Epidermal melanocyte (primary cell): ENCODE measurements around the gene DACH1.

ENCODE experiments used
- DNase-seq: peaks from one replicate; pipeline ENCODE4 v3.0.0; 2011; ENCODE audit warnings: low spot score; ENCODE audit not compliant: insufficient read length

Gene DACH1

DNA sequence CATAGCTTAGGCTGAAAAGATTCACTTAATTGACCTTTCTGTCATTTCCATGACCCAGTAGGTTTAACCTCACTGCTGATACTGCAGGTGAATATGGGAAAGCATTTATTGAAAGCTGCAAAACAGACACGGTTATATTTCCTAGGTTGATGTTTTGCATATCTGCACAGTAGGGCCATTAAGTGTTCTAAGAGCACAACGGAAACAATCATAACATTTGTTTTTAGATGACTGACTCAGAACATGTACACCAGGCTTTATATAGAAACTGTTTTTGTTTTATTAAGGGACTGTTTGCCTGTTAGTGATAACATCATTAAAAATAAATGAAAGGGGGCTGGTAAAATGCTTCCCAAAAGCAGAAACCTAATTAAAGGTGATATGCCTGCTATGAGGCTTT is 367.8 kb downstream of the DACH1 start:
- DNase-seq, result no peak

DNA sequence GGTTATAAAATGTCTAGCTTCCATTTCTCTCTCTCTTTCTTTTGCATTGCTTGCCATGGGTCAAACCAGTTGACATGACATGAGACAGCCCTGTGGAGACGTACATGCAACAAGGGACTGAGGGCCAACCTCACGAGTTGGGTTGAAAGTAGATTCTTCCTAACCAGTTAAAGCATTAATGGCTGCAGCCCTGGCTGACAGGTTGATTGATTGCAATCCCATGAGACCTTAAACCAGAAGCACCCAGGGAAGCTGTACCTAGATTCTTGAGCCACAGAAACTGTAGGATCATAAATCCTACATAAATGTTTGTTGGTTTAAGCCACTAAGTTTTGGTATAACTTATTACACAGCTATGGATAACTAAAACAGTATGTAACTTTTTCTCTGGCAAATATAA is 373.8 kb downstream of the DACH1 start:
- no peak for DNase-seq

DNA sequence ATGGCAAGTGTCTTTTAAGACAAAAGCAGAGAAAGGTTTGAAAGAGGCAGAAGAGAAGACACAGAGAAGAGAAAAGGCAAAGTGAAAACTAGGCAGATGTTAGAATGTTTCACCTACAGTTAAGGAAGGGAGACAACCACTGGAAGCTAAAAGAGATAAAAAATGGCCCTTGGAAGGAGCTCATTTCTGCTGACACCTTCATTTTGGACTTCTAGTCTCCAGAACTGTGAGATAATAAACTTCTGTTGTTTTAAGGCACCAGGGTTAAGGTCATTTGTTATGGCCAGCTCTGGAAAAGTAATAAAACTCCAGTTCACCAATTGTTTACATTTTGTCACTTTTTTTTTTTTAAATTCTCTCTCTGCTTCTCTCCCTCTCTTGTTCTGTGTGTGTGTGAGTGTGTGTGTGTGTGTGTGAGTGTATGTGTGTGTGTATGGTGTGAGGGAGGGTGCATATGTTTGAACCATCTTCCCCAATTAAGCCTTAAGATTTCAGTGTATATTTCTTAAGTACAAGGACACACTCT is 374.6 kb downstream of the DACH1 start:
- DNase-seq, result no peak

DNA sequence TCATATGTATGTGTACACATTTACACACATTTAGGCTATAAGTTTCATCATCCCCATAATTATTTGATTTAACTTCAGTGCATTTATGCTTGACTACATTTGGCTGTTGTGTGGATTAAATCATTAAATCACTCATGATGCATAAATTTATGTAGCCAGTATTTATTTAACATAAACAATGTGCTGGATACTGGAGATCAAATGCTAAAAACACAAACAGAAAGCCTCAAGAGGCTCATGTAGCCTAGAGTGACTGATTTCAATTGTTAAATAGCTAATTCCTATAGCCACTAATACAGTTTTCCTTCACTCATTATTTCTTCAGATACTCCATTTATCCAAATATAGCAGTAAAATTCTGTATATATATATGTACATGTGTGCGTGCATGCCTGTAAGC is 376.0 kb downstream of the DACH1 start:
- no peak for DNase-seq

DNA sequence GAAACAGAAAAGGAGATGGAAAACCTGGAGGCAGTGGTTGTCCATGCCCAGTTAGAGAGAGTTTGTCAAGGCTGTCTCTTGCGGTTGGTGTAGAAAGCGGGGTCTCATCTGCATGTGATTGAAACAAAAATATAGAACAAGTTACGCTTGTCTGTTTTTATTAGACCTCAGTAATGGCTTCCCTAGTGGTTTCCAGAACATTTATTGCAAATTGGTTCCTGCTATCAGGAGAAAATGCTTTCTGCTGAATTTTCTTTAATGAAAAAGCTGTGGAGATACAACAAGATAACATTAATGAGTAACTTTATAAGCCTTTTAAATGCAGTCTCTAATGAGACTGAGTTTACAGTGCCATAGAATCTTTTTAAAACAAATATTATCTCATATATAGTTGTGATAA is 378.0 kb downstream of the DACH1 start:
- no peak for DNase-seq

DNA sequence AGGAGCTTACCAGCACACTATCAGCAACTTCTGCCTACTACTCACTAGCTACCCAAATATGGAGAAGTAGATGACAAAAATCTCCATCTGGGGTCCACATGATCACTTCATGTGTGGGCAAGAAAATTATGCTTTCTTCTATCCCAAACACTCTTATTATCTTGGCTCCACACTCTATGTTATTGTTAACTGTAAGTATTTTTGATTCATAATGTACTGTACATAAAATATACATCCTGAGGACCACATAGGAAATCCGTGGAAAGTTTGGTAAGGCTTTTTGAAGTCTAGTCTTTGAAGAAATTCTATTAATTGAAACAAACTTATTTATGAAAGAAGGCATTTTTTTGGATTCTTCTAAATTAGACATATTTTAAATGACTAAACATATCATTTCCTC is 378.8 kb downstream of the DACH1 start:
- DNase-seq, result no peak

DNA sequence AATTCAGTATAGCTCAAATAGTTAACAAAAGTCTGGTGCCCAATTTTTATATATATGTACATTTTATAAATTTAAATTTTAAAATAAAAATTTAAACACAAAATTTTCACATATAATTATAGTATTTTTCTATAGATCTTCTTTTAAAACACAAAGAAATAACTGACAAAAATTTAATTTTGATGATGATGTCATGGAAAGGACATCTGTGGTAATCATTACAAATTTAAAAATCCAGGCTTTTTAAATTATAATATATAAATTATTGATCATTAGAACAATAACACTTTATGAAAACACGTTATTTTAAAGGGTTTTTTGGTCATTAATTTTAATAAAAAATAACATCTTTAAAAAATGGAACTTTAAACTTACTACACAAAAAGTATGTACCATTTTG is 381.1 kb downstream of the DACH1 start:
- DNase-seq, result no peak

DNA sequence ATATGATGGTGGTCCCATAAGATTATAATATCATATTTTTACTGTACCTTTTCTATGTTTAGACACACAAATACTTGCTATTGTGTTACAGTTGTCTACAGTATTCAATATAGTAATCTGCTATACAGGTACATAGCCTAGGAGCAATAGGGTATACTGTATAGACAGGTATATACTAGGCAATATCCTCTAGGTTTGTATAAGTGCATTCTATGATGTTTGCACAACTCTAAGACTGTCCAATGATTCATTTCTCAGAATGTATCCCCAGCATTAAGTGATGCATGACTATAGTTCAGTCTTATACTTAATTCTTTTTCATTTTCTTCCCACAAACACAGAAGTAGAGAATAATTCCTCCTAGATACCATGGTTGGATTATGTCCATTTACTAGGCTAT is 383.3 kb downstream of the DACH1 start:
- no peak for DNase-seq

DNA sequence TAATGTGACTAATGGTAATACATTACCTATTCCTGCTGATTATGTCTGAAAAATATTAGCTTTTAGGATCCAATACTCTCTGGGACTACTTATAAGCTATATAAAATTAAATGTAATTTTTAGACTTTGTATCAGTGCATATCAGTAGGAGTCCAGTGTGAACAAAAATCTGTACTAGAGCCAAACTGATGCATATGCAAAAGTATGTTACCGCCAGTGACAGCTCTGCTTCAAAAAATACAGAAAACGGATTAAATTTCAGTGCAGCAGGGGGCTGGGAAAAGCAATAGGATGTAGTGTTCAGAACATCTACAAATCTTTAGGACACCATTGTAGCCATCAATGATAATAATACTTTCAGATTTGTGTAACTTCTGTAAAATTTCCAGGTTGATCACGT is 385.5 kb downstream of the DACH1 start:
- DNase-seq, result no peak

DNA sequence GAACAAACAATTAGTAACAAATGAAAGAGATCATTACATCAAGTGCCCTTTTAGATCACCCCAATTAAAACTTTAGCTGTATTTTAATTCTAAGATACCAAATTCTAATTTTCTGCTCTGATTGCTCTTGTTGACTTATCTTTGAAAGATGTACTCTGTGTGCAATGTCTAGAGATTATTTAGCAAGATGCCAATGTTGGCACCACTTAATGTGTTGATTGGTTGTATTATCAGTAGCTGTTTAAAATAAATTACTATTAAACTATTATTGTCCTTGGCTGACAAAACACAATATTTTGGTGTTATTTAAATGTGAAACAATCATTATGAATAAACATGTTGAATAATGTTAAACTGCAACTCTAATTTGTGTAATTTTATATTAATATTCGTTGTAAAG is 386.0 kb downstream of the DACH1 start:
- DNase-seq, result no peak

DNA sequence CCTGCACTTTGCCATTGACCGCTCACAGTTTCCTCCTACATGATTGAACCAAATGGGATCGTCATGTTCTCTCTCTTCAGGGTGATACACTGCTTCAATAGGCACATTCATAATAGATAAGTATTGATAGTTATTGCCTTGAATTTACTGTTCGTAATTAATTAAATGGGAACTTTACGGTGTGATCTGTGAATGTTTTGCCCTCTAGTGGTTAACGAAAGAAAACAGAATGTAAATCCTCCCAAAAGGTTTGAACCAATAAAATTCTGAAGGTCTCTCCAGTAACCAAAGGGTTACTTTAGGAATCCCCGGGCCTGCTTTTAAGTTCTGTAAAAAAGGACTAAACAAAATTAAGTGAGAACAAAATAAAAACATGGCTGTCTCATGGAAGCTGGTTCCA is 389.3 kb downstream of the DACH1 start:
- DNase-seq, result no peak

DNA sequence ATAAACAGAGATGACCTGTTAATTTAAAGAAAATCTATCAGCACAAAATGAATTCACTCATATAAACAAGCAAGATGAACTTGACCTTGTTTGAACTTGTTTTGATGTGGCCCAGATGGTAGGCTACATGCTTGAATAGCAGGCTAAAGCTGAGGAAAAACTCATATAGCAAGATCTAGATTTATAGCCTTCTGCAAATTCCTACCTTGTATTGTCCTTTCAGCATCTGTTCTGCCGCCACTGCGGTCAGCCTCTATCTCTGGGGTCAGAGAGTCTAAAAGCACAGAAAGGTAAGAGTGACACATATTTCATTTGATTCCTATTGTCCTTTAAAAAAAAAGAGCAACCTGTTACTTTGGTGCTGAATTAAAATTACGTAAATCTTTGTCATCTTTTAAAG is 392.1 kb downstream of the DACH1 start:
- DNase-seq, result no peak

DNA sequence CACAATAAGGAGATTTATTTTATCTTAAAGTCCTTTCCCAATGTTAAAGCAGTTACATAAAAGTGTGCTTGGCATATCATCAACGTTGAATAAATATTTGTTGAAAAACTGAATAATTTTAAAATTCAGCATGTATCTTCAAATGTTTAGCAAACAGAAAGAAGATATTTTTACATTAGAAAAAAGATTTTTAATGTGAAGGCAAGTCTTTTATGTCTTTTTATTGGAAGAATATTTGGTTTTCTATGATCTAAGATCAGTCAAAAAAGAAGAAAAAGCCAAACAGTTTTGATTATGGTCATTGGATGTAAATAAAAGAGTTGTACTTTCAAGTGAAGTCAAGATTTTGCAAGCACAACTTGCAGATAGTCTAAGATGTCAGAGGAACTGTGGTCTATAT is 397.4 kb downstream of the DACH1 start:
- no peak for DNase-seq

DNA sequence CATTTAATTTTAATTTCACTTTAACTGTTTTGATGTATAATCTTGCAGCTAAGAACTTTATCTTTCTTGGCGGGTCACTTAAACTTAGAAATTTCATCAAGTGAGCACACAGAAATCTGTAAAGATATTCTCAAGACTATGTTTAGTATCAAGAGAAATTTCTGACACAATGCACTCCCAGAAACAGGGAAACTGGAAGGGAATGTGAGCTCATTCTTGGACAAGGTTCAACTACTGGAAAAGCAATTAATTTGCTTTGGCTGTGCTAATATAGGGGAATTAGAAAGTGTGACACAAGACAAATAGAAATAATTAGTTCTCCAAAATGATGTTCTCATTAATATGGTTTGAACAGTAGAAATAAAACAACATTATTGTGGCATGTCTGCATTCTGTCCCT is 402.3 kb downstream of the DACH1 start:
- DNase-seq, result no peak

DNA sequence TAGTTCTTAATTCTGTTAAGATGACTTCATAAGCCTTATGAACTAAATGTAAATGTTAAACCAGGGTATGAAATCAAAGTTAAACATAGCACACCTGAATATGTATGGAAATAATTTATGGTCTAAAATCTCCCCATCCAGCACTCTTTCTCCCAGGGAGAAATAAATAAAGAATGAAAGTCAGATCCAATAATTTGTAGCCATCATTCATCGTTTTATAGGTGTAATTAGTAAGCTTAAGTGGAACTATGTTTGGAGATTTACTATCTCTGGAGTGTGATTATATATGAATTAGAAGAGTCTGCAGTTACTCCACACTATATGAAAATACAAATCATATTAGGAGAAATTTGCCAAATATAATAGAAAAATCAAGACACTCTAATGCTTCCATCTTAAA is 405.1 kb downstream of the DACH1 start:
- DNase-seq, result no peak

DNA sequence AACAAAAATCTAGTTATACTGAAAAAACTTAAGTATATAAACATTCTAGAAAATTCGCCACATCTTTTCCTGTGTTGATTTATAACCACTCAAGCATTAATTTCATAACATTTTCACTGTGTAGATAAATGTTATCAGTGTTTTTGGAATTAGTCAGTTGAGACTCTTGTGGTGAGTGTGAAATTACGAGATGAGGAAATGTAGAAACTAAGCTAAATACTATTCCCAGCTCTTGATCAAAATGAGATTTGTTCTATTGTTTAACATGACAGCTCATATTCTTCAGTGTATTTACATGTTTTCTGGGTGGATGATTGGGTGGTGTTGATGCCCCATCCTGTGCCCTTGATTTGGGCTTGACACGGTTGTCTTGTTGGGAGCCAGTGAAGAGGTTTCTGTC is 406.8 kb downstream of the DACH1 start:
- DNase-seq, result no peak

DNA sequence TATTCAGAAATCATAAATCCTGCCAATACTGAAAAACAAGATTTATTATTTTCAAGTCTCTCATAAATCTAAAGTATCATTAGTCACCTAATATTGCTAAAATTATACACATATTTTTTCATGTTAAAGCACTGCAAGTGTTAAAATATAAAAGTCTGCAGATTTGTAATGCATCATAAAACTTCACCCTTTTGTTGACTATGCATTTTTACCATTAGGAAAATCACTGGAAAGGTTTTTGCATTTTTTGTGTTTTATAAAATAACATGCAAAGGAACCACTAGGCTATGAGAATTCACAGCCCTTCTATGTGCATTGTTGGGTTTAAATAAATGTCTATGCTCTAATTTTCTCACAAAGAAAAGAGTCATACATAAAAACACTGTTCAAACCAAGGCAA is 407.3 kb downstream of the DACH1 start:
- no peak for DNase-seq

DNA sequence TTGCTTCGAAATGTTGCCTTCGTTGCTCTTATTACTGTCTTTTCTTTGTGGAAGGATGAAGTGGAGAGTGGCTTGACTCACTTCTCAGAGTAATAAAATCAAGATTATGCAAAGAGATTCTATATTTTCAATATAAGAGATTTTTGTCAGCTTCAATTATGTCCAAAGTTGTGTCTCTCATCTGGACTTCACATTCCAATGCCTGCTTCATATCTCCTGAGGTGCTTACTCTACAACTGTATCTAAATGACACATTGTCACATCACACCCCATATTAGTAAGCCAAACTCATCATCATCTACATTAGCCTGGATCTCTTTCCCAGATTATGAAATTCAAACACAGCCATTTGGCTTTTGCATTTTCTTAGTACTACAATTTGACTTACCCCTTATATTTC is 409.4 kb downstream of the DACH1 start:
- DNase-seq, result no peak

DNA sequence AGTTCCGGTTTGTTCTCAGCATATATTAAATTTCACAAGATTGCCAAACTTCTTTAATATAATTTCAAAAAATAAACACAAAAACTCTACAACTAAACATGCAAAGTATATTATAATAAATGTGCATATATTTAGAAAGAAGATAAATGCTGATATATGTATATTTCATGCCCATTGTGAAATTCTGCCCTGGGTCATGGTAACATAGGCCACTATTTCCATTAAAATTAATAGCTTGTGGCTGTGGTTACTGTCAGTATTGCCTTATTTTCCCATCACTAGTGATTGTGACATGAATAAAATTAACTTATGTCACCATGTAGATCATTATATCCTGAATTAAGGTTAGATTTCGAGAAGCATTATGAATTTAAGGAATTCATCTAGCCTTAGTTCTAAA is 410.9 kb downstream of the DACH1 start:
- no peak for DNase-seq

DNA sequence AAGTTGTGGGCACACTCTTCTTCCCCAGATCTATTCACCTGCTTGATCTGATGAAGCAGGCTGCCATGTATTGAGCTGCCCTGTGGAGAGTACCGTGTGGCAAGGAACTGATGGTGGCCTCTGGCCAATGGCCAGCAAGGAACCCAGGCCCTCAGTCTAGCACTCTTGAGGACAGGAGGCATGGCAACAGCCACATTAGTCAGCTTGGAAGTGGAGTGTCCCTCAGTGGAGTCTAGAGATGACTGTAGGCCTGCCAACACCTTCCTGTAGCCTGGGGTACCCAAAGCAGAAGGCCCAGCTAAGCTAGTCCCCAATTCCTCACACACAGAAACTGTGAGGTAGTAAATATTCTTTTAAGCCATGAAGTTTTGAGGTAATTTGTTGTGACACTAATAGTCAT is 412.5 kb downstream of the DACH1 start:
- DNase-seq, result no peak

DNA sequence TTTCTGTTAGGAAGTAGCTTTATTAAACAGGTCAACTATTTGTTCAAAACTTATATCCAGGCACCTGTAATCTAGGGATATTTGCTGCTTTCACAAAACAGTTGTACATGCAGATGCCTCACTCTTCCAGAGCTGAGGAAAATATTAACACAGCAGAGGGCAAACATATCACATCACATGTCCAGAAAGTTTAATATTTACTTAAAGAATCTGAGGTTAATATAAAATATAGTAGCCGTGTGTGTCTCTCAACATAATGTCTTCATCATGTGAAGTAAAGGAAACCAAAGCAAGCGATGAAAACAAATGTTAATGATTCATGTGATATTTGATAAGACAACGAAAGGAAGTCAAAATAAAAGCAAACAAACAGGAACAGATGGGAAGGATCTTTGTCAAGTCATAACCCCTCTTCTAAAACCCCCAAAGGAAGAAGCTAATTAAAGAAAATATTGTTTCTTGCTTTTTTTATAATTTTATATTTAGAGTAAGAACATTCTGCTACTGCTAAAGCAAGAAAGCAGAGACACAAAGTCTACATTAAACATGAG is 418.8 kb downstream of the DACH1 start:
- no peak for DNase-seq

DNA sequence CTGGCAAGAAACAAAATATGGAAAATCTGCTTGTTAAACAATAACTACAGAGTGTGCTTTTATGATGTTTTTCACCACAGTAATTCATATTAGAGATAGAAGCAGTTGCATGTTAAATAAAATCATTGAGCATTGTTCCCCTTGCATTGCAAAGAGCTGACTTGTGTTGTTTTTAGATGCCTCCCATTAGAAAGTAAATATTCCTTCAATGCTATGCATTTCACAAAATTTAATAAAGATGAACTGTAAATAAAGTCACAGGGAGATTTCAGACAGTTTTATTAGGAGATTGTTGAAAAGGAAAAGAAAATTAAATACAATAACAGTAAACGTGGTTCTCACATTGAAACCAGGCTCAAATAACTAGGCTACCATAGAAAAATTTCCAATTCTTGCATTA is 429.3 kb downstream of the DACH1 start:
- DNase-seq, result no peak

DNA sequence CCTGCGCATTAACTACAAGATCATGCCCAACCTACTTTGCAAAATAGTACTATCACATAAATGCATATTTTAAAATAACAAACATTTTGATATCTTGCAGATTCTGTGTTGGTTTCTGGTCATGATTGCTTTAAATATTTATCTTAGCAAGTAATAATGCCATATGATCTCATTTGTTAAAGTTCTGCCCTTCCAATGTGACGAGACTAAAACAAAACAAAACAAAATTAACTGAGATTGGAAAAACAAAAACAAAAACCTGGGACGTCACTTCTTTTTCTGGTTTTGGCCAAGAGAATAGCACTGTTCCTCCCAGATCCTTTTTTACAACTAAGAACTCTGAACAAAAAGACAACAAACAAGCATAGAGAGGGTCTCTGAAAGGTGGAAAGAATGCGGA is 436.3 kb downstream of the DACH1 start:
- DNase-seq, result no peak

DNA sequence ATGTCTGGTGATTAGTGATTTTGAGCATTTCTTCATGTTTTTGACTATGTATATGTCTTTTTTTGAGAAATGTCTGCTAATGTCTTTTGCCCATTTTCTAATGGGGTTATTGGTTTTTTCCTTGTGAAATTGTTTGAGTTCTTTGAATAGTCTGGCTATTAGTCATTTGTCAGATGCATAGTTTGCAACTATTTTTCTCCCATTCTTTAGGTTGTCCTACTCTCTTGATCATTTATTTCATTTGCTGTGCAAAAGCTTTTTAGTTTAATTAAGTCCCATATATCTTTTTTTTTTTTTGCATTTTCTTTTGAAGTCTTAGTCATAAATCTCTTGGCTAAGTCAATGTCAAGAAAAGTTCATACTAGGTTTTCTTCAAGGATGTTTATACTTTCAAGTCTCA is 449.8 kb downstream of the DACH1 start:
- DNase-seq, result no peak
